ENCODE measurements around the gene PPP1R2B. TPM values are rescaled to one million over a fixed set of nuclear protein-coding genes. Genes with fewer than 3 reads are reported as not detected.

PPP1R2B gene
- total RNA-seq, 1 experiment from 2014 or later = not detected

DNA sequence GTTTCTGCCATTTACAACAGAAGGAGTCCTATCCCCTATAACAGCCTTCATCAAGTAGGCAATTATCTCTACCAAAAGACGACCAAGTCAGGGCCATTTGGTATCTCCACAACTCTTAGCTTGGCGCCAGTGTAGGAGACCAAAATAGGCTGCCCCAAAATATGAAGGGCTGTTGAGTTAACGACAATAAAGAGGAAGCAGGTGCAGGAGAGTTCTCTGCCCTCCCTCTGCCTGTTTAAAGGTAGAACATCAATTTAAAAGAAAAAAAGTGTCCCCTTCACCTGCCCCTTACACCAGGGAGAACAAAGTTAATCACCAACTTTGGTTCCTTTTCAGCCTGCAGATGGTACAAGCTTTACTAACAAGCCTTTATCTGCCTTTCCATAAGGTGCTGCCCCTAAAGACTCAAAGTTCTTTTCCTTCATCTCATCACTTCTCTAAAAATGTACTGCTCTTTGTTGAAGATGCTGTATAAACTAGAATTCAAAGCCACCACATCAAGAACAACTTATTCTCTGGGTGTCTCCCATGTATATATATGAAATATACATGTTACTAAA is 33.3 kb downstream of the PPP1R2B start:
- H3K4me1 ChIP-seq (ENCODE audit: low read length) = no peaks in the 10 kb centered on the region
- H3K4me2 ChIP-seq (ENCODE audit: low read depth, low read length, poor library complexity, severe bottlenecking) = no peak overlapping the region
- H3K9ac ChIP-seq (ENCODE audit: low read length) = no peak overlapping the region
- H2AFZ ChIP-seq (ENCODE audit: low read length) = no peak overlapping the region
- H3K9me3 ChIP-seq (ENCODE audit: low read length) = no peaks in the 10 kb centered on the region
- no peaks in the 10 kb centered on the region for H3K36me3 ChIP-seq (ENCODE audit: insufficient read depth, low read length)
- no peaks in the 10 kb centered on the region for H3K79me2 ChIP-seq (ENCODE audit: low read length)
- H3K27ac ChIP-seq (ENCODE audit: low read length) = no peak overlapping the region
- DNase-seq = no peak
- no peaks in the 10 kb centered on the region for H3K9me2 ChIP-seq (replicated peaks; ENCODE audit: insufficient read depth, low read length)
- H3K4me3 ChIP-seq (ENCODE audit: low read length) = no peak overlapping the region
- no peaks in the 10 kb centered on the region for H3K27me3 ChIP-seq (ENCODE audit: low read length)
- H4K20me1 ChIP-seq (ENCODE audit: insufficient read depth, low read depth, low read length) = no peaks in the 10 kb centered on the region

GRCh38 chr5:156888520-156888919 is 38.4 kb downstream of the PPP1R2B start:
- H4K20me1 ChIP-seq (ENCODE audit: insufficient read depth, low read depth, low read length) = no peaks in the 10 kb centered on the region
- DNase-seq = no peak
- H3K4me2 ChIP-seq (ENCODE audit: low read depth, low read length, poor library complexity, severe bottlenecking) = no peak overlapping the region
- no peaks in the 10 kb centered on the region for H3K9me2 ChIP-seq (replicated peaks; ENCODE audit: insufficient read depth, low read length)
- no peaks in the 10 kb centered on the region for H3K4me1 ChIP-seq (ENCODE audit: low read length)
- H3K36me3 ChIP-seq (ENCODE audit: insufficient read depth, low read length) = no peaks in the 10 kb centered on the region
- H3K4me3 ChIP-seq (ENCODE audit: low read length) = no peak overlapping the region
- no peak overlapping the region for H3K27ac ChIP-seq (ENCODE audit: low read length)
- H3K9ac ChIP-seq (ENCODE audit: low read length) = no peak overlapping the region
- H3K79me2 ChIP-seq (ENCODE audit: low read length) = no peaks in the 10 kb centered on the region
- H3K9me3 ChIP-seq (ENCODE audit: low read length) = no peaks in the 10 kb centered on the region
- H2AFZ ChIP-seq (ENCODE audit: low read length) = no peak overlapping the region
- no peaks in the 10 kb centered on the region for H3K27me3 ChIP-seq (ENCODE audit: low read length)

- Histone ChIP-seq H3K4me1 (ENCODE audit: low read length) (no peaks in the 10 kb centered on the region), H4K20me1 (ENCODE audit: insufficient read depth, low read depth, low read length) (no peaks in the 10 kb centered on the region), H2AFZ (ENCODE audit: low read length) (0 out of 2 replicates have a peak overlapping the region, but pooled peaks have one; percentile 5), H3K9ac (ENCODE audit: low read length) (no peak overlapping the region), H3K9me2 (replicated peaks; ENCODE audit: insufficient read depth, low read length) (no peaks in the 10 kb centered on the region), H3K4me3 (ENCODE audit: low read length) (no peak overlapping the region), H3K27me3 (ENCODE audit: low read length) (no peaks in the 10 kb centered on the region), H3K9me3 (ENCODE audit: low read length) (no peaks in the 10 kb centered on the region), H3K79me2 (ENCODE audit: low read length) (no peaks in the 10 kb centered on the region), H3K4me2 (ENCODE audit: low read depth, low read length, poor library complexity, severe bottlenecking) (no peak overlapping the region), H3K36me3 (ENCODE audit: insufficient read depth, low read length) (no peaks in the 10 kb centered on the region), H3K27ac (ENCODE audit: low read length) (no peak overlapping the region)
- DNase-seq = no peak
Measured at GRCh38 chr5:156892223-156892622, 42.1 kb downstream of the PPP1R2B start.

- DNase-seq = no peak
- Histone ChIP-seq H3K27me3 (ENCODE audit: low read length) (no peaks in the 10 kb centered on the region), H3K27ac (ENCODE audit: low read length) (no peak overlapping the region), H3K79me2 (ENCODE audit: low read length) (no peaks in the 10 kb centered on the region), H3K4me3 (ENCODE audit: low read length) (no peak overlapping the region), H4K20me1 (ENCODE audit: insufficient read depth, low read depth, low read length) (no peaks in the 10 kb centered on the region), H3K9me3 (ENCODE audit: low read length) (no peaks in the 10 kb centered on the region), H3K36me3 (ENCODE audit: insufficient read depth, low read length) (no peaks in the 10 kb centered on the region), H3K4me2 (ENCODE audit: low read depth, low read length, poor library complexity, severe bottlenecking) (no peak overlapping the region), H3K4me1 (ENCODE audit: low read length) (no peaks in the 10 kb centered on the region), H3K9me2 (replicated peaks; ENCODE audit: insufficient read depth, low read length) (no peaks in the 10 kb centered on the region), H2AFZ (ENCODE audit: low read length) (no peak overlapping the region), H3K9ac (ENCODE audit: low read length) (no peak overlapping the region)
Measured at GRCh38 chr5:156892864-156893263, 42.8 kb downstream of the PPP1R2B start.

DNA sequence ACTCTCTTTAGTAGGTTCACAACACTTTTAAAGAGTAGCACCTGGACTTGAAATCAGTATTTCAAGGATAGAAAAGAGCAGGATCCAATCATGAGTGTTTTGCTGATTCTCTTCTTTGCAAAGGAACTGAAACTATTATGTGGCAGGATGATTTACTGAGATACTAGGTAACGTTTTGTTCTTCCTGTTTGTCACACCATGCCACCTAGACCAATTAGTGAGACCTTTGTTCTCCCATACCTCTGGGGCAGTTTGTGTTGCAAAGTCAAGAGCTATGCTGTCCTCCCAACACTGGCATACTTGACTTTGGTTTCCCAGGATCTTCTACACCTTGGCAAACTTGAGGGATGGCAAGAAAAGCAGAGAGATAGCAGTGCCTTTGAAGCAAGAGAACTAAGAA is 43.4 kb downstream of the PPP1R2B start:
- no peak overlapping the region for H3K9ac ChIP-seq (ENCODE audit: low read length)
- no peaks in the 10 kb centered on the region for H3K9me2 ChIP-seq (replicated peaks; ENCODE audit: insufficient read depth, low read length)
- no peaks in the 10 kb centered on the region for H3K9me3 ChIP-seq (ENCODE audit: low read length)
- no peak overlapping the region for H2AFZ ChIP-seq (ENCODE audit: low read length)
- no peaks in the 10 kb centered on the region for H4K20me1 ChIP-seq (ENCODE audit: insufficient read depth, low read depth, low read length)
- H3K4me1 ChIP-seq (ENCODE audit: low read length) = no peaks in the 10 kb centered on the region
- no peak for DNase-seq
- no peaks in the 10 kb centered on the region for H3K79me2 ChIP-seq (ENCODE audit: low read length)
- H3K27ac ChIP-seq (ENCODE audit: low read length) = no peak overlapping the region
- H3K27me3 ChIP-seq (ENCODE audit: low read length) = no peaks in the 10 kb centered on the region
- no peak overlapping the region for H3K4me3 ChIP-seq (ENCODE audit: low read length)
- no peaks in the 10 kb centered on the region for H3K36me3 ChIP-seq (ENCODE audit: insufficient read depth, low read length)
- no peak overlapping the region for H3K4me2 ChIP-seq (ENCODE audit: low read depth, low read length, poor library complexity, severe bottlenecking)

GRCh38 chr5:156896546-156896945 is 46.5 kb downstream of the PPP1R2B start:
- Histone ChIP-seq H3K36me3 (ENCODE audit: insufficient read depth, low read length) (no peaks in the 10 kb centered on the region), H3K9me3 (ENCODE audit: low read length) (no peaks in the 10 kb centered on the region), H3K9ac (ENCODE audit: low read length) (no peak overlapping the region), H3K9me2 (replicated peaks; ENCODE audit: insufficient read depth, low read length) (no peaks in the 10 kb centered on the region), H3K4me3 (ENCODE audit: low read length) (no peak overlapping the region), H3K27ac (ENCODE audit: low read length) (no peak overlapping the region), H3K4me1 (ENCODE audit: low read length) (no peaks in the 10 kb centered on the region), H3K79me2 (ENCODE audit: low read length) (no peaks in the 10 kb centered on the region), H4K20me1 (ENCODE audit: insufficient read depth, low read depth, low read length) (no peaks in the 10 kb centered on the region), H3K4me2 (ENCODE audit: low read depth, low read length, poor library complexity, severe bottlenecking) (no peak overlapping the region), H2AFZ (ENCODE audit: low read length) (no peak overlapping the region), H3K27me3 (ENCODE audit: low read length) (no peaks in the 10 kb centered on the region)
- no peak for DNase-seq

Small RNA genes within 50 kb of the gene (small RNA-seq; reads per million reads assigned to genes)
- gene RNU6-556P = not detected

Other genes starting within 250 kb of the PPP1R2B start
- not detected in 2 replicates for gene TIMD4, start 112.9 kb downstream of the PPP1R2B start, total RNA-seq (2014; rRNA removed; shearing (Covaris generic); ENCODE audit: low replicate concordance)
- gene HAVCR1, start 208.8 kb downstream of the PPP1R2B start, total RNA-seq (2014; rRNA removed; shearing (Covaris generic); ENCODE audit: low replicate concordance) = not detected in 2 replicates